Measurements from ENCODE around the gene TPCN1. TPM values are rescaled to one million over a fixed set of nuclear protein-coding genes. Genes with fewer than 3 reads are reported as not detected.

Gene TPCN1
- polyA plus RNA-seq, 1 donor: 41.6 TPM

DNA sequence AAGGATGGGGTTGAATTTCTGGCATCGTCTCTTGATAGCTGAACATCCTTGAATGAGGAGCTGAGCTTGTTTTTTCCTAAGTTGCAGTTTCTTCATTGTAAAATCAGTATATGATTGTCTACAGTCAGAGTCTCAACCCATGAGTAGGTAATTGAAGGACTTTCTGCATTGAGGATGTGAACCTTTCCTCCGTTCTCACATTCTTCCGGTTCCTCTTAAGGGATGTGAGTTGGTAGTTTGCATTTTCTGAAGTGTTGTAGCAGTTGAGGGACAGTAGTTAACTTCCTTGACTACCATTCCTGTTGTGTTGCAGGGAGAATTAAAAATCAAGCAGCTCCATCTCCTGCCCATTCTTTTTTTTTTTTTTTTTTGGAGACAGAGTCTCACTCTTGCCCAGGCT is 19.1 kb downstream of the TPCN1 start:
- DNase-seq: no peak

DNA sequence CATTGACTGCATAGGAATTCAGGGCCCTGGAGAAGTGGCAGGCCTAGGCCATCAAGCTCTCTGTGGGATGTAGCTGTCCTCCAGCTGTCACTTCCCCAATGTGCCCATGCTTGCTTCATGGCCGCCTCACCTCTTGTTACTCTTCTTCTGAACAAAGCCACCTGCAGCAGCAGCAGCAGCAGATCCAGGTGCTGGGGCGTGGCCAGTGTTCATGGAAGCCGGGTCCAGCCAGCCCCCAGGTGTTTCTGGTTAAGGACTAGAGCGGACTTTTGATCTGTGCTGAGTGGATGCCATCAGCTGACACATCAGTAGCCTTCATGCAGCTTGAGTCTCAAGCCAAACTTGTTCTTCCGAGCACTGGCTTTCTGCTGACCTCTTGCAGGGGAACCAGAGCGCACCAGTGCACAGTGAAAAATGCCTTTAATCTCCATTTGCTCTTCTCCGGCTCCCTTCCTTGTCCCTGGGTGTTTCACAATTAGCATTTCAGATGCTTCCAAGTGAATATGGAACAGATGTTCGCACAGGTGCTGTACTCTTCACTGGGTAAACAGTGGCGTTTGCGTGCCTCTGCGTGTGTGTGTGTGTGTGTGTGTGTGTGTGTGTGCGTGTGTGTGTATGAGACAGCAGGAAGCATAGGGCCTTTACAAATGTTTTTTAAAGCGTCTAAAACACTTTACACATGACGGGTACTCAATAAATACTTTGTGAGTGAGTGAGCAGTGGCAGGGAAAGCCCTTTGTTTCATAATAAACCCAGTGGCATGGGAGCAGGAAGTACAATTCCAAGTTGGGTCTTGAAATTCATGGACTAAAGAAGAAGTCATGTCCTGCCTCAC is 20.1 kb downstream of the TPCN1 start:
- no peak for DNase-seq

DNA sequence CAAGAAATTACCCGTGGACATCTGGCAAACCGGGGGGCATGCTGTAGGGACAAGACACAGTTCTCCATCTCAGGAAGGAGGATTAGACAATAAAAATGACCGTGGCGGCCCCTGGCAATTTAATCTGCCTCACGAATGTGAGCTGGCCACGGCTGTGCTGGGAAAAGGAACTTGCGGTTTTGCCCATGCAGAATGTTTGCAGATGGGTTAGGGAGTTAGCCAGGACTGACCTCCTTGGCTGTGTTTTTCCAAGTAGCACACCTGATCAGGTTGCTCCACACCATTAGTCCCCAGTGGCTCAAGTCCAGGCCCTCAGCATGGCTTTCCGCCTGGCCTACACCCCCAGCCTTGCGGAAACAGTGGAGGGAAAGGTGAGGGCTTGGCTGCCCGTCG is 20.8 kb downstream of the TPCN1 start:
- no peak for DNase-seq

DNA sequence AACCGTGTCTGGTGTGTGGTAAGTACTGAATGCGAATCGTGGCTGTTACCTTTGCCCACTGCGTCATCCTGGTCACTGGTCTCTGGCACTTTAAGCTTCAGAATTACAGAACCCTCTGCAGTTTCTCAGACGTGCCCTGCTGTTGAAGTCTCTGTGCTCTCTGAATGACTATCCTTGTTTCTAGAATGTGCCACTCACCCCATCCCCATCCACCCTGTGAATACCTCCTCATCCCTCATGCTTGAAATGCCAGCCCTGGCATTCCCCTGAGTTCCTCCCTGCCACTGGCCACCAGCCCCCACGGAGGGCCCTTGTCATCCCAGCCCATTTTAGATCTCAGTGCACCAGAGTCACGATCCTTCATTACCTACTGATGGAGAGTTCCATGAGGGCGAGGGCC is 21.3 kb downstream of the TPCN1 start:
- no peak for DNase-seq

DNA sequence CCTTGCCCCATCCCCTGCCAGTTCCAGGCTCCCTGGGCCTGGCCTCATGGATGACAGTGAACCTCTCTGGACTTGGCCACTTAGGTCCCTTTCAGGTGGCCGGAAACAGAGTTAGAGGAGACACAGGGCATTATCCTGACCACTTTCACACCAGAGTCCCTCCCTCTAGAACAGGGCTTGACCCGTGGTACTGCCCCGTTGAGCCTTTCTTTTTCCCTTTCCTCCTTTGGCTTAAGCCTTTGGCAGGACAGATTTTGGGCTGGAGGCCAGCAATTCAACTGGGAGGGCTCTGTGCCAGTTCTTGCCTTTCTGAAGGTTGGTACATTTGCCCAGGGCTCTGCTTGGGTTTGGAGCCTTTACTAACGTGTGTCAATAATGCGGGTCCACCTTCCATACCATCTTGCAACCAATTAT is 22.8 kb downstream of the TPCN1 start:
- DNase-seq: no peak

DNA sequence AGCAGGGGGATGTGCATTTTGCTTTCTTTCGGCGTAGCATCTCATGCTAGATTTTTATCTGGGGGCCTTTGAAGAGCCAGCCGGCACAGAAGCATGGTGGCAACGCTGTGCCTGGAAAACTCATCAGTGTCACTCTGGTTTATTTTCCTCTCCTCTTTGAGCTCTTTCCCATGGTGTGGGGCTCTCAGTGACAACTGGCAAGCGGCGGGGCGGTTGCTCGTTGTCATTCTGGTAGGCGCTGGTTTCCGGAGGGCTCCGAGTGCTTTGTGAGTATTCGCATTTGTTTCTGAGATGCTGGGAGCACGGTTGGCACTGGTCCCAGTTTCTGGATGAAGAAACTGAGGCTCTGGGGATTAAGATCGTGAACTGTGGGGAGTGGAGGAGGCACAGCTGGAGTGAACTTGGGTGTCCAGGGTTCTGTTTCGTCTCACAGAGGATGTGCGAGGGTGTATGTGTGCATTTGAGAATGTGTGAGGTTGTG is 23.3 kb downstream of the TPCN1 start:
- DNase-seq: no peak

DNA sequence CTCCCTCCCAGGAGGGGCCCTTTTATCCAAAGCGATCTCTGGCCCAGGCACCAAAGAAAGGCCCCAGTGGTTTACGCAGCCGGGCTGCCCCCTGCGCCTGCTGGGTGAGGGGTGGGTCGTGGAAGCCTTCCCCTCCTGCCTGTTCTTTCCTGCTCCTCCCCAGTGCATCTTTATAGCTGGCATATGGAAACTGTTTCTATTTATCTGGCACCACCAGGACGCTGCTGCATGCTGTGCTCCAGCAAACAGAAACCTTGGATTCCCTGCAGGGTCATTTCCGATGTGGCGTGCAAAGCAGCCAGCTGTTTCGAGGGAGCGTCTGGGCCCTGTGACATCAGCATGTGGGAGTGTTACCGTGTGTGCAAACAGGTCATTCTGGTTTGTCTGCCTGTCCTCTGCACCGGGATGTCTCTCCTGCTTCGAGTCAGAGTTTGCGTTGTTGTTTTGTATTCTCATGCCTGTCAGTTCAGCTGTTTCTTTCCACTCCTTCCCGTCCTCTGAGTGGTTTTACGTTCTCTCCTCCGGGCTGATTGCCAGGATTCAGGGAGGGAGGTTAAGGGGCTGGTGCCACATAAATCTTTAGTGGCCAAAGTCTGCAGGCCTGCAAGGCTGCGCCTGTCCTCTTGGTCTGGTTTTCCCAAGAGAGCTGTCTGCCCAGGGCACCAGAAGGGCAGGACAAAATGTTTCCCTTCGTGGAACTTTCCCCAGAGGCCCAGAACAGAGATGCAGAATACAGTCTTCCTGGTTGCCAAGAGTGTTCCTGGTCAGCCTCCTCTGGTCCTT is 24.6 kb downstream of the TPCN1 start:
- DNase-seq: peak; percentile 90

DNA sequence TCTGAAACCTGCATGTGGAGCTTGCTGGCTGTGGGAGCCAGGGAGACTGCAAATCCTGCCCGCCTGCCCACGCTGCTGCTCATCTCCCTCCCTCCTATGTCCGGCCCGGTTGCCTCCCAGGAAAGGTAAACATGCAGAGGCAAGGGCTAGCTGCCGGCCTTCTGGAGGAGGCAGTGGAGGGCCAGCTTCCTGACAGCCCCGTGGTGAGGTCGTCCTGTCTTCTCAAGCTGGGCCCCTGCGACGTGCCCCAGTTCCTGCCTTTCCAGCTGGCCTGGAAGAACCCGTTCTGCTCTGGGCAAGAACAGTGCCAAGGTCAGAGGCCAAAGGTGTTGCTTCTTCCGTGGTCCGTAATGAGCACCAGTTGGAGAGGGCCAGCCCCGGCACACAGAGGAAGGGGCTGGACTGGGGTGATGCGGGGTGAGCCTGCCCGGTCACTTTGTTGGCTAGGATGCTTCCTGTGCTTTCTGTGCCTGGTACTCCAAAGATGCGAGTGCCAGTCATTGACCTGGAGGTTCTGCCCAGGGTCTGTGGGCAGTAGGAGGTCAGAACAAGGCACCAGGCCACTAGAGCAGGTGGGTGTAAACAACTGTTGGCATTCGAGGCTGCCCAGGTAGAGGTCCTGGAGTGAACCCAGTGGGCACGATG is 25.3 kb downstream of the TPCN1 start:
- DNase-seq: no peak

DNA sequence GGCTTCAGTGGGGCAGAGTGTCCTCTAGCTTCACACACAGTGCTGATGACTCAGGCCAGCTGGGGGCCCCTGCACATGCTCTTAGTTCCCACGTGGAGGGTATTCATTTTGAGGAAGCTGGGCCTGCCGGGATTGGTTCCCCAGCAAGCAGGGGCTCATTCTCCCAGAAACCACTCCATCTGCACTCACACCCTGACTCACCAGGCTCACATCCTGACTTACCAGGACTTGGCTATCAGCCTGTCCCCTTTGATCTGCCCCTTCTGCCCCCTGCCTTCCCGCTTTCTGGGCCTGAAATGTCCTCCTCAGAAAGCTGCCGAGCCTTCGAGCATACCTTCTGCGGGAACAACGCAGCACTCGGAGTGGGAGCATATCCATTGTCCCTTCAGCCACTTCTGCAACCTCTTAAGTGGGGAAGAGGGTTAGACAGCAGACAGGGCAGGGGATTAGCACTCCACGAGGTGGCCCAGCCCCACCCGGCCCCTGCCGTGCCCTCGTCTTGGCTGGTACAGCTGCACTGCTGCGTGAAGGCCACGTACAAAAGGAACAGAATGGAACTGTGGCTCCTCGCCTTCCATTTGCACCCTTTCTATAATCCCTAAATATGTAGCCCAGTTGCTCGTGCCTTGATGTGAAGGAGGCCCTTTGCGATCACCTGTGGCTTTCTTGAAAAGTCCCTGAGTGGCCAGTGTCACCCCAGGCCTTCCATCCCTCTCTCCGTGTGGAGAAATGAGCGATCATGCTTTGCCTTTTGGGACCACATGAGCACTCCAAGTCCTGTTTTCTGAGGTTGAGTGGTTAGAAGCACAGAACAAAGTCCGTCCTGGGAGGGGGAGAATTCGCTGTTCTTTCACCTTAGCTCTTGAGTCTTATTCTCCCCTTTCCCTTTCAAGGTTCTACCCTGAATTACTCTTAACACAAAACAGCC is 26.1 kb downstream of the TPCN1 start:
- DNase-seq: no peak

DNA sequence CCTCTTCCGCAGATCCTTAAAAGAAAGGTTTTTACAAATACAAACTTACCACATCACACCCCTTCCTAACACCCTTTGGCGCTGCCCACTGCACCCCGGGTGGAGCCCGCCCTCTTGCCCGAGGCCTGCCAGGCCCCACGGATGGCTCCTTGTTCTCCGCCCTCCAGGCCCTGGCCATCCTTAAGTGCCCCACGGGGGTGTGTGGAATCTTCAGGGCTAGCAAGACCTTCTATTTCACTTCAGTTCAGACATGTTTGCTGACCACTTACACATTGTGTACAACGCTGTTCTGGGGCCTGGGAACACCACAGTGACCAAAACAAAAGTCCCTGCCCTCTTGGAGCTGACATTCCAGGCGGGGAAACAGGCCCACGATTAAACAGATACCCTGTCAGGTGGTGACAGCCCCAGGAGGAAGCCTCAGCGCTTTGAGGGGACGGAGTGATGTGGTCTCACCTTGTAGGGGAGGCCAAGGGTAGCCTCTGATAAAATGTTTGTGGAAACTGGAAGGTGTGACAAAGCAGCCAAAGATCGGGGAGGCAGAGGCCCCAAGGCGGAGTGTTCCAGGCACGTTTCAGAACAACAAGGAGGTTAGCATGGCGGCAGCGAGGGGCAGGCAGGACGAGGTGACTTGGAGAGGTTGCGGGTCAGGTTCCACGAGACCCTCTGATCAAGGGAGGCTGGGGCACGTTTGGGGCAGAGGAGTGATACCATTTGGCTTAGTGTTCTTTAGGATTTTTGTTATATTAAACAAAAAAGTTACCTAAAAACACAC is 27.0 kb downstream of the TPCN1 start:
- no peak for DNase-seq

DNA sequence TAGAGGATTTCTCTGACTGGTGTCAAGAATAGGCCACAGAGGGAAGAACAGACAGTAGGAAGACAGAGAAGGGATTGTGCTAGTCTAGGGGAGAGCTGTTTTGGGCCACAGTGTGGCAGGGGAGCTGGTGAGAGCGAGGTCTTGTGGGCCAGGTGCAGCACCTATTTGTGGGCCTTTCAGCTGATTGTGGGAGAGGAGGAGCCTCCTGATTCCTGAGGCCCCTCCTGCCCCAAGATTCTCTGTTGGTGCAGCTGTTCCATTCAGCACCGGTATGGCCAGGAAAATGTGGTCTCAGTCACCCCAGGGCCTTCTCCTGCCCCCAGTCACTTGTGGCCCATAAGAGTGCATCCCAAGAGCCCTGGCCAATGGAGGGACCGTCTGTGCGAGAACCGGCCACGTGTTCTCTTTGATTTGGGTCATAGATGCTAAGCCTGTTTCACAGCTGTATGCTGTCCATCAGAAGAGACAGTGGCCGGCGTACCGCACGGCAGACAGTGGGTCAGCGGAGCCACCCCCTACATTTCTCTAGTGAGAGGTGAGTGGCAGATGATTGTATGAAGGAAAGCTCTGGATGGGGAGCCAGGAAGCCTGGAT is 27.7 kb downstream of the TPCN1 start:
- no peak for DNase-seq

DNA sequence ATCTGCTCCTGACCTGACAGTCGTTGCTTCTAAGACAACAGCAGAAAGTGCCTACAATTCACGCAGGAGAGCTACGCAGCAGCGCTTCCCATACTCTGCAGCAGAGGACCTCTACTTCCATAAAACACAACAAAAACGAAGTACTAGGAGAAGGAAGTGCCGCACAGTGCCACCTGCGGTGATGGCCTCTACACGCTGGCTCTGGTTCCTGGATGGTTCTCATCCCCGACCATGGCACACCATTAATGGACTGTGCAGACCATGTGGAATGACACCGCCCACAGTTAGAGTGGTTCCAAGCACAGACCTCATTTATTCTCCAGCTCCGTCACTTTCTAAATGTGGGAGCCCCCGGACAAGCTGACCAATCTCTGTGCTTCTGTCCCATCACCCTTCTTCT is 28.3 kb downstream of the TPCN1 start:
- DNase-seq: no peak

DNA sequence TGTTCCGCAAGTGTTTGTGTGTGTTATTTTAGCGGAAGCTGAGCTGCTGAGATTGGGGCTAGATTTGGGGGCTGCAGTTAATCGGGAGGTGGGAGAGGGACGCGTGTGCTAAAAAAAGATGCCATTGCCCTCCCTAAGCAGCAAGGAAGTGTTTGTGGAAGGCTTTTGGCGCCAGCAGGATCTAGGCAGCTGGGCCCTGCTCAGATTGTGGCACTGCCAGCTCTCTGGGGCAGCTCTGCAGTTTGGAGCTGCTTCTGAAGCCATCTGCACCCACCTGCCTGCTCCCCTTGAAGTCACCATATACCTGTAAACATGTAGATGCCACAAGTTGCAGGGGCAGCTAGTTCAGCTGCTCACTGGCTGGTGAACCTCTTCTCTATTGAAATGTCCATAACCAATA is 28.8 kb downstream of the TPCN1 start:
- no peak for DNase-seq

DNA sequence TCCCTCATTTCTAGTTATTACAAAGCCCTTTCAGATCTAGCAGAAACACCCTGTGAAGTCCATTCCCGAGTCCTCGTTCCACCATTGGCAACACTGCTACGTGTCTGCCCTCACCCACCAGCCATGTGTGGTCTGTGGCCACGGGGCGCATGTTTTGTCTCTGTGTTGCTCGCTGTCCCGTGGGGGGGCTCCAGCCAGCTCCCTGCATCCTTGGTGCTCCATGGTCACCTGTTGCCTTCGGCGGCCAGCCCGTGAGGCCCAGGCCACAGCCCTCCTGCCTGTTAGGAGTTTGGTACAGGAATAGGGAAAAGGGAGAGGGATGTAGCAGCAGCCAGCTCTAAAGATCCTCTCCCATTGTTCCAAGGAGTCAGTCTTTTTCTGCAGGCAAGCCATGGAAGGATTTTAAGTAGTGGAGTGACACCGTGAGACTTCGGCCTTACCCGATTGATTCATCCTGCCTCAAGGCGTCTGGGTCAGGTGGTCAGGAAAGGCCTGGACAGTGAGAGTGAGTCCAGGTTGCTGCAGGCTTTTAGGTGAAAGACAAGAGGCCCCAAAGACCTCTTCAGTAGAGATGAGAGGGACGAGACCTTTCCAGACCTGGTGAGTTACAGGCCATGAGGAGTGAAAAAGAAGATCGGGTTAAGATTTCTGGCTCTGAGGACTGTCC is 30.3 kb downstream of the TPCN1 start:
- no peak for DNase-seq

DNA sequence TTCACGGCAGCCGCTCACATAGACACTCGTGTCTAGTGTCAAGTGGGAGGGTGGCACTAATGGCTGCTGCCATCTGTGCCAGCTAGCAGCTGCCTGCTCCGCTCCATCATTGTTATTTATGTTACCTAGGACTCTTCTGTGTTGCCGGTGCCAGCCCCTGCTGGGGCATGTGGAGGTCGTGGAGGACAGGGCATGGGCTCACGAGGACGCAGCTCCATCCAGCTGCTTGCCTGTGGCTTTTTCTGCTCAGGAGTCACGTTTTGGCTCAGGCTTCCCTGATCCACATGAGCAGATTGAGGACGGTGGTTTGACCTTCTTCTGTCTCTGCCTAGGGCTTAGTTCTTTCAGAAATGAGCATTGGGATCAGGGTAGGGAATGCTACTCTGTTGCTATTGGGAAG is 31.2 kb downstream of the TPCN1 start:
- DNase-seq: no peak

DNA sequence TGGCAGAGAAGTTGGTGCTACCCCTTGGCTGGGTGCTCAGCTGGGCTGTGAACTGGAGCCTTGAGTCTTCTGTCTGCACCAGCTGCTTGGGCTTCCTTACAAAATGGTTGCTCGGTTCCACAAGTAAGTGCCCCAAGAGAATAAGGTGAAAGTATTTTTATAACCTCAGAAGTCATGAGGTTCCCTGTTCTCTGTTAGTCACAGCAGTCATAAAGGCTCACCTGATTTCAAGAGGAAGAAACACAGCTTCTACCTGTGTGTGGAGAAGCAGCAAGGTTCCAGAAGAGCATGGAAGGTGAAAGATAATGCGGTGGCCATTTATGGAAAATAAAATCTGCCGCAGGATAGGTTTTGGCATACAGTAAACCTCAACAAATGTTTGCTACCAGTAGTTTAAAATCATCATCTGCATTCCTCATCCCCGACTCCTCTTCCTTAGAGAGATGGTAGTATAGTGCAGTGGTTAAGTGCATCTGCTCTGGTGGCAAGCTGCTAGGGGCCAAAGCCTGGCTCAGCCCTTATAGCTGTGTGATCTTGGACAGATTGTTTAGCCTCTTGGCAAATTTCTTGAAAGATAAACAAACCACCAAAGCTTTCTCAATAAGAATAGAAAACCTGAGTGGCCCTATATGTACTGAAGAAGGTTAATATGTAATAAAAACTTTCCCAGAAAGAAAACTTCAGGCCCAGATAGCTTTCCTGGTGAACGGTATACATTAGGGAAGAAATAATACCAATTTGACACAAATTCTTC is 32.4 kb downstream of the TPCN1 start:
- DNase-seq: no peak

DNA sequence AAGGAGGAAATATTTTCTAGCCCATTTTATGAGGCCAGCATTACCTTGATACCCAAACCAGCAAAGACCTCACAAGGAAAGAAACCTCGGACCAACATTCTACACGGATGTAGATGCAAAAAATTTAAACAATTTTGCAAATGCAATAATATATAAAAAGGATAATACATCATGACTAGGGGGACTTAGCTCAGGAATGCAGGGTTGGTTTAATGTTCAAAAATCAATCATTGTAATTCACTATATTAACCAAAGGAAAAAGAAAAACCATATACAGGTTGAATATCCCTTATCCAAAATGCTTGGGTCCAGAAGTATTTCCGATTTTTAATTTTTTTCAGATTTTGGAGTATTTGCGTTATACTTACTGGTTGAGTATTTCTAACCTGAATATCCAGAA is 33.0 kb downstream of the TPCN1 start:
- DNase-seq: no peak

DNA sequence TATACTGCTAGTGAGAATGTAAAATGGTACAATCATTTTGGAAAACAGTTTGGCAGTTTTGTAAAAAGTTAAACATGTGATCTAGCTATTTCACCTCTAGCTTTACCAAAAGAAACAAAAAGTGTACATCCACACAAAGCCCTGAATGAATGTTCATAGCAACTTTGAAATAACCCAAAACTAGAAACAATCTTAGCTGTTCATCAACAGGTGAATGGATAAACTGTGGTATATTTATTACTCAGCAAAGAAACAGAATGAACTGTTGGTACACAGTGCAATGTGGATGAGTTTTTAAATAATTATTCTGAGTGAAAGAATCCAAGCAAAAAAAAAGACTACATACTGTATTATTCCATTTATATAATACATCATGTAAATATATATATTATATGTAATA is 36.3 kb downstream of the TPCN1 start:
- DNase-seq: no peak

DNA sequence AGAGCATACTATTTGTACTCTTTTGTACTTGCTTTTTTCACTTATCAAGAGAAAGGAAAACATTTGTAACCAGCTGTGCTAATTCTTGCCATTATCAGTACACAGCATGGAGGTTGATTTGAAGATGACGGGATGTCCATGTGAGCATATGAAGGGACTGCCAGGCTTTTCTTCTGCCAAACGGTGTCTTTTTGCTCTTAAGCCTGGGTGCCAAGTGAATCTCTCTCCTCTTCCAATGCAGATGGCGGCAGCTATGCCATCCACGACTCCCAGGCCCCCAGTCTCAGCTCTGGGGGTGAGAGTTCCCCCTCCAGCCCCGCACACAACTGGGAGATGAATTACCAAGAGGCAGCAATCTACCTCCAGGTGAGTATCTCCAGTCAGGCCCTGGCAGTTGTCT is 38.9 kb downstream of the TPCN1 start:
- DNase-seq: no peak

Measured in left kidney (tissue), 2 donors.